ENCODE data around the gene ALB.

Gene ALB

DNA sequence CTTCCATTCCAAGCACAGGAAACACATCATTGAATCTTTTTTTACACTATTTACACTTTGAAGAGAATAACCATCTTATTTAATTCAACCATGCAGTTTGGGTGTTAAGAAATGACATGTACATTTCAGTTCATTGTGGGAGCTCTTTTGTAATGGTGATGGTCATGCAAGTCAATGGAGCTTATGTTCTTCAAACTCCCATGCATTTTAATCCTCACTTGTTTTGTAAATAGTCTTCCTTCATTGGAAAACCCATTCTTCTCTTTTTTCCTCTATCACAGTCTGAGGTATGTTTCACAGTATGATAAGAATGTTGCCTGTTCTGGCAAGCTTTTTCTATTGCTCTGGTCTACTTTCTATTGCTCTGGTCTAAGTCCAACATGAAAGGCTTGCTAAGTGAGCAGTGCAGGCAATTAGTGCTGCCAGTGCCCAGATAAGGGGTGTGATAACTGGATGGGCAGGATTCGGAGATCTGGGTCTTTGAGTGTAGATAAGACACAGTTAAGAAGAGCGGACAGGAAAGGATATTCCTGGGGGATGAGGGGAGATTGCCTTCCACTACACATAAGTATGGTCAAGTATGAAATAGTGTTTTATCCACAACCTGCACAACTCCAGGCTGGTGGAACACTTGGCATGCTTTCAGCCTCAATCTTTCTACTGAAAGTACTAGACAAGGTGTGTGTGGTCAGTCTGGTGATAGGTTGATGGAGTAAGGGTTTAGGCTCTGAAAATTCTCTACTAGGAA is 49.0 kb downstream of the ALB start:
- Histone ChIP-seq H3K36me3 (ENCODE audit: control insufficient read depth, insufficient read depth, low read length) (no peaks in the 10 kb centered on the region), H3K9ac (no peak overlapping the region), H3K79me2 (no peaks in the 10 kb centered on the region), H3K4me1 (no peaks in the 10 kb centered on the region), H3K4me3 (ENCODE audit: low read depth, low read length) (no peak overlapping the region), H3K27ac (no peak overlapping the region), H3K27me3 (ENCODE audit: control insufficient read depth, insufficient read depth, low read length) (no peaks in the 10 kb centered on the region), H2AFZ (no peak overlapping the region), H3K4me2 (ENCODE audit: low read length) (no peak overlapping the region), H3K9me3 (ENCODE audit: control insufficient read depth, low read length) (no peaks in the 10 kb centered on the region)
- TF ChIP-seq, protein P1, sequence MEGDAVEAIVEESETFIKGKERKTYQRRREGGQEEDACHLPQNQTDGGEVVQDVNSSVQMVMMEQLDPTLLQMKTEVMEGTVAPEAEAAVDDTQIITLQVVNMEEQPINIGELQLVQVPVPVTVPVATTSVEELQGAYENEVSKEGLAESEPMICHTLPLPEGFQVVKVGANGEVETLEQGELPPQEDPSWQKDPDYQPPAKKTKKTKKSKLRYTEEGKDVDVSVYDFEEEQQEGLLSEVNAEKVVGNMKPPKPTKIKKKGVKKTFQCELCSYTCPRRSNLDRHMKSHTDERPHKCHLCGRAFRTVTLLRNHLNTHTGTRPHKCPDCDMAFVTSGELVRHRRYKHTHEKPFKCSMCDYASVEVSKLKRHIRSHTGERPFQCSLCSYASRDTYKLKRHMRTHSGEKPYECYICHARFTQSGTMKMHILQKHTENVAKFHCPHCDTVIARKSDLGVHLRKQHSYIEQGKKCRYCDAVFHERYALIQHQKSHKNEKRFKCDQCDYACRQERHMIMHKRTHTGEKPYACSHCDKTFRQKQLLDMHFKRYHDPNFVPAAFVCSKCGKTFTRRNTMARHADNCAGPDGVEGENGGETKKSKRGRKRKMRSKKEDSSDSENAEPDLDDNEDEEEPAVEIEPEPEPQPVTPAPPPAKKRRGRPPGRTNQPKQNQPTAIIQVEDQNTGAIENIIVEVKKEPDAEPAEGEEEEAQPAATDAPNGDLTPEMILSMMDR (IDR thresholded peaks at IDR 0.05), result no peak

DNA sequence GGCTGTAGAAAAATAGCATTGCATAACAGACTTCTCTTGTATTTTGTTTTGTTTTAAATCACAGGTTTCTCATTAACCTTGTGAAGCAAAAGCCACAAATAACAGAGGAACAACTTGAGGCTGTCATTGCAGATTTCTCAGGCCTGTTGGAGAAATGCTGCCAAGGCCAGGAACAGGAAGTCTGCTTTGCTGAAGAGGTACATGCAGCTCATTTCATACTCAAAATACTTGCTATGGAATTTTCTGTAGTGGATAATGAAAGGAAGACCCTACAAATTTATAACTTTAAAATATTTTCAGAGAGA is 49.6 kb downstream of the ALB start:
- no peaks in the 10 kb centered on the region for H3K27me3 ChIP-seq (ENCODE audit: control insufficient read depth, insufficient read depth, low read length)
- no peaks in the 10 kb centered on the region for H3K36me3 ChIP-seq (ENCODE audit: control insufficient read depth, insufficient read depth, low read length)
- H2AFZ ChIP-seq, result no peak overlapping the region
- no peaks in the 10 kb centered on the region for H3K4me1 ChIP-seq
- H3K27ac ChIP-seq, result no peak overlapping the region
- H3K4me2 ChIP-seq (ENCODE audit: low read length), result no peak overlapping the region
- TF ChIP-seq, protein P1 (IDR thresholded peaks at IDR 0.05), result no peak
- no peaks in the 10 kb centered on the region for H3K79me2 ChIP-seq
- no peak overlapping the region for H3K9ac ChIP-seq
- H3K9me3 ChIP-seq (ENCODE audit: control insufficient read depth, low read length), result no peaks in the 10 kb centered on the region
- H3K4me3 ChIP-seq (ENCODE audit: low read depth, low read length), result no peak overlapping the region

DNA sequence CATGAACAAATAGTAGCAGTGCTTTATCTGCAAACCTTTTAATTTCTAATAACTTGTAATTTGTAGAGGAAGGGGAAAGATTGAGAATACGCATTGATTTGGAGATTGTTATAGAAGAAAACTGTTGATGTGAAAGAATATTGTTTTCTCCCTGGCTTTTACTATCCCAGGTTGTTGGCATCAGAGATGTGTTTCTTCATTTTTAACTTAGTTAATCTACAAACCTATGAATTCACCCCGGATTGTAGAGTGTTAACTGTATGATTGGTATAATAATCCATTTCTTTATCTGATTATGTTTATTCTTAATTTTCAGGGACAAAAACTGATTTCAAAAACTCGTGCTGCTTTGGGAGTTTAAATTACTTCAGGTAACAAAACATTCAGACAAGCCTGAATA is 50.8 kb downstream of the ALB start:
- Histone ChIP-seq H3K4me3 (ENCODE audit: low read depth, low read length) (no peak overlapping the region), H3K79me2 (no peaks in the 10 kb centered on the region), H3K4me1 (no peaks in the 10 kb centered on the region), H3K9me3 (ENCODE audit: control insufficient read depth, low read length) (no peaks in the 10 kb centered on the region), H3K27me3 (ENCODE audit: control insufficient read depth, insufficient read depth, low read length) (no peaks in the 10 kb centered on the region), H3K27ac (no peak overlapping the region), H3K36me3 (ENCODE audit: control insufficient read depth, insufficient read depth, low read length) (no peaks in the 10 kb centered on the region), H3K9ac (no peak overlapping the region), H3K4me2 (ENCODE audit: low read length) (no peak overlapping the region), H2AFZ (no peak overlapping the region)
- TF ChIP-seq, protein P1 (IDR thresholded peaks at IDR 0.05), result no peak

DNA sequence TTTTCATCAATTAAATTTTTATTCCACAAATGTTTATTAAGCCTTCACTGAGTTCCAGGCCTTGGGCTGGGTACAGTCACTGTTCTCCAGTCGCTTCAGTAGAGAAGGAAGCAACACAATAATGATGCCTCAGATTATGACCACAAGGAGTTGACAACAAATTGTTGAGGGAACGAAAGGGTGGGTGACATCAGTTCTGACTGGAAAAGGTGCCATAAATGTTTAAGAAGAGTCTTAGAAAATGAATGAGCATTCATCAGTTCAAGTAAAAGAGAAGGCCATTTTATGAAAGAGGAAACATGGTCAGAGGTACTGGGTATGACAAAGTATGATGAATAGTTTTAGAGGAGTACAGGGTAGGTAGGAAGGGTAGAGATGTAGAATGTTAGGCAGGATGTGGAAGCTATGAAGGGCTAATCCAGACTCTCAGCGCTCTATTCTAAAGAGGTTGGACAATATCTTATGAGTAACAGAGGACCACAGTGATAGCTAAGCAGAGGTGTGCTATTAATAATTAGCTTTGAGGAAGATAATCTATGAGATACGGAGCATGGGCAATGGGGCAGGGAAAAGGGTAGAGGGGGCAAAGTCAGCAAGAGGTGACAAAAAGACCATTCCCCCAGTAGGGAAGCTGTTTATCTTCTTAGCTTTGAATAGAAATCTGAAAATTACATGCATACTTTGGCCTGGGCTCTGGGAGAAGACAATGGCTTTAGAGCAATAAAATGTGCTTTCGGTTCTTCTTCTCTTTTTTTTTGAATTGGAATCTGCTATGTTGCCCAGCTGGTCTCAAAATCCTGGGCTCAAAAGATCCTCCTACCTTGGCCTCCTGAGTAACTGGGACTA is 52.3 kb downstream of the ALB start:
- H3K27ac ChIP-seq, result no peak overlapping the region
- H3K4me2 ChIP-seq (ENCODE audit: low read length), result no peak overlapping the region
- no peak overlapping the region for H2AFZ ChIP-seq
- H3K9ac ChIP-seq, result no peak overlapping the region
- no peaks in the 10 kb centered on the region for H3K9me3 ChIP-seq (ENCODE audit: control insufficient read depth, low read length)
- no peaks in the 10 kb centered on the region for H3K79me2 ChIP-seq
- TF ChIP-seq, protein P1 (IDR thresholded peaks at IDR 0.05), result no peak
- H3K27me3 ChIP-seq (ENCODE audit: control insufficient read depth, insufficient read depth, low read length), result no peaks in the 10 kb centered on the region
- no peak overlapping the region for H3K4me3 ChIP-seq (ENCODE audit: low read depth, low read length)
- no peaks in the 10 kb centered on the region for H3K36me3 ChIP-seq (ENCODE audit: control insufficient read depth, insufficient read depth, low read length)
- H3K4me1 ChIP-seq, result no peaks in the 10 kb centered on the region
